H9 (cell line): ENCODE measurements around the gene AKNA. TPM values are rescaled to one million over a fixed set of nuclear protein-coding genes. Genes with fewer than 3 reads are reported as not detected.
"Not testable (repeated sequence)": the region's sequence is repeated elsewhere in the genome, so short reads cannot be mapped to it uniquely, and the experiment has no call there.

ENCODE experiments used
- DNase-seq: peaks from one replicate; pipeline ENCODE4 v3.0.0-alpha.2; 2017
- H2AFZ ChIP-seq: one replicate; pipeline ENCODE4 v1.6.1; 2013; ENCODE audit warnings: mild to moderate bottlenecking, low read length, control low read depth, moderate library complexity
- H2AK5ac ChIP-seq: 2 replicates; pipeline ENCODE4 v1.6.1; 2013; ENCODE audit warnings: low read length, control low read depth, mixed read lengths; ENCODE audit not compliant: insufficient read length
- H2BK120ac ChIP-seq: one replicate; pipeline ENCODE4 v1.6.1; 2013; ENCODE audit warnings: low read depth, mild to moderate bottlenecking, low read length, control low read depth, inconsistent platforms; ENCODE audit not compliant: poor library complexity, severe bottlenecking
- H2BK12ac ChIP-seq: 2 replicates; pipeline ENCODE4 v1.6.1; 2013; ENCODE audit warnings: low read length, control low read depth, mixed read lengths, low read depth; ENCODE audit not compliant: insufficient read length
- H2BK15ac ChIP-seq: 2 replicates; pipeline ENCODE4 v1.6.1; 2013; ENCODE audit warnings: low read depth, low read length, control low read depth
- H2BK20ac ChIP-seq: one replicate; pipeline ENCODE4 v1.6.1; 2013; ENCODE audit warnings: low read depth, mild to moderate bottlenecking, low read length, control low read depth, inconsistent platforms; ENCODE audit not compliant: poor library complexity, severe bottlenecking
- H2BK5ac ChIP-seq: 2 replicates; pipeline ENCODE4 v1.6.1; 2013; ENCODE audit warnings: low read length, control low read depth, mixed read lengths; ENCODE audit not compliant: insufficient read length
- H3K14ac ChIP-seq: 2 replicates; pipeline ENCODE4 v1.6.1; 2013; ENCODE audit warnings: low read length, control low read depth; ENCODE audit not compliant: insufficient read depth
- H3K18ac ChIP-seq: 2 replicates; pipeline ENCODE4 v1.6.1; 2013; ENCODE audit warnings: low read depth, mild to moderate bottlenecking, mixed read lengths, low read length, control low read depth; ENCODE audit not compliant: insufficient read length
- H3K23ac ChIP-seq: 2 replicates; pipeline ENCODE4 v1.6.1; 2013; ENCODE audit warnings: low read length, control low read depth, mixed read lengths, low read depth; ENCODE audit not compliant: insufficient read length
- H3K23me2 ChIP-seq: 2 replicates; pipeline ENCODE4 v1.6.1; 2013; ENCODE audit warnings: low read depth, mild to moderate bottlenecking, mixed read lengths, low read length, control low read depth; ENCODE audit not compliant: insufficient read length, poor library complexity, severe bottlenecking
- H3K27ac ChIP-seq: 2 replicates; pipeline ENCODE4 v1.5.1; 2013; ENCODE audit warnings: low read length, control low read depth, mixed read lengths, low read depth; ENCODE audit not compliant: insufficient read length
- H3K27me3 ChIP-seq: 2 replicates; pipeline ENCODE4 v1.6.1; 2013; ENCODE audit warnings: low read length, control low read depth, inconsistent platforms; ENCODE audit not compliant: insufficient read depth
- H3K4ac ChIP-seq: 2 replicates; pipeline ENCODE4 v1.6.1; 2013; ENCODE audit warnings: low read depth, mild to moderate bottlenecking, control low read depth, inconsistent platforms, low read length, moderate library complexity
- H3K4me1 ChIP-seq: 2 replicates; pipeline ENCODE4 v1.6.1; 2013; ENCODE audit warnings: low read length, control low read depth, inconsistent platforms; ENCODE audit not compliant: insufficient read depth
- H3K4me2 ChIP-seq: 2 replicates; pipeline ENCODE4 v1.6.1; 2013; ENCODE audit warnings: low read length, control low read depth, mixed read lengths; ENCODE audit not compliant: insufficient read length, insufficient read depth
- H3K56ac ChIP-seq: 2 replicates; pipeline ENCODE4 v1.6.1; 2013; ENCODE audit warnings: low read depth, mild to moderate bottlenecking, mixed read lengths, low read length, control low read depth; ENCODE audit not compliant: insufficient read length
- H3K79me1 ChIP-seq: 2 replicates; pipeline ENCODE4 v1.6.1; 2013; ENCODE audit warnings: low read depth, mild to moderate bottlenecking, moderate library complexity, low read length, control low read depth, inconsistent platforms; ENCODE audit not compliant: insufficient read depth, poor library complexity, severe bottlenecking
- H3K79me2 ChIP-seq: 2 replicates; pipeline ENCODE4 v1.6.1; 2013; ENCODE audit warnings: low read length, control low read depth, inconsistent platforms; ENCODE audit not compliant: insufficient read depth
- H3K9ac ChIP-seq: 2 replicates; pipeline ENCODE4 v1.6.1; 2013; ENCODE audit warnings: low read length, control low read depth, mixed read lengths; ENCODE audit not compliant: insufficient read length; ENCODE audit errors: extremely low read depth
- H3K9me3 ChIP-seq: one replicate; pipeline ENCODE4 v1.6.1; 2013; ENCODE audit warnings: low read depth, low read length, inconsistent platforms; ENCODE audit not compliant: control insufficient read depth
- H3T11ph ChIP-seq: one replicate; pipeline ENCODE4 v1.6.1; 2013; ENCODE audit warnings: mild to moderate bottlenecking, low read length, control low read depth, inconsistent platforms
- H4K20me1 ChIP-seq: one replicate; pipeline ENCODE4 v1.6.1; 2013; ENCODE audit not compliant: control insufficient read depth, insufficient read length, insufficient read depth
- H4K5ac ChIP-seq: 2 replicates; pipeline ENCODE4 v1.6.1; 2013; ENCODE audit warnings: low read depth, mild to moderate bottlenecking, mixed read lengths, low read length, control low read depth; ENCODE audit not compliant: insufficient read length
- H4K8ac ChIP-seq: replicated peaks from 2 replicates; pipeline ENCODE4 v1.6.1; 2013; ENCODE audit warnings: low read length, control low read depth, mixed read lengths, low read depth; ENCODE audit not compliant: insufficient read length
- H4K91ac ChIP-seq: 2 replicates; pipeline ENCODE4 v1.6.1; 2013; ENCODE audit warnings: low read depth, mild to moderate bottlenecking, moderate library complexity, mixed read lengths, low read length, control low read depth; ENCODE audit not compliant: insufficient read length
- H3K27ac Mint-ChIP-seq, 3 experiments: 2 replicates in 2 of 3; 3 replicates in 1 of 3; pipeline ENCODE4 v1.8.0; 2020 to 2021; ENCODE audit warnings: mixed read lengths in 3 of 3, mild to moderate bottlenecking in 1 of 3, moderate library complexity in 1 of 3
- H3K27me3 Mint-ChIP-seq: 2 replicates; pipeline ENCODE4 v1.8.0; 2021; ENCODE audit warnings: low read depth, mild to moderate bottlenecking, moderate library complexity, mixed read lengths
- H3K36me3 Mint-ChIP-seq, 3 experiments: 2 replicates in 2 of 3; 3 replicates in 1 of 3; pipeline ENCODE4 v1.8.0; 2020 to 2021; ENCODE audit warnings: low read depth in 3 of 3, mixed read lengths in 3 of 3; ENCODE audit not compliant: insufficient read depth in 1 of 3
- H3K4me1 Mint-ChIP-seq, 2 experiments: 2 replicates each; pipeline ENCODE4 v1.8.0; 2020; ENCODE audit warnings: mixed read lengths in 2 of 2
- H3K4me3 Mint-ChIP-seq, 2 experiments: 2 replicates in 1 of 2; 3 replicates in 1 of 2; pipeline ENCODE4 v1.8.0; 2020 to 2021; ENCODE audit warnings: mild to moderate bottlenecking in 2 of 2, mixed read lengths in 2 of 2, moderate library complexity in 1 of 2
- H3K9me3 Mint-ChIP-seq, 2 experiments: 2 replicates in 1 of 2; 3 replicates in 1 of 2; pipeline ENCODE4 v1.8.0; 2020; ENCODE audit warnings: mild to moderate bottlenecking in 2 of 2, mixed read lengths in 2 of 2, moderate library complexity in 1 of 2
- WGBS: extraction: QIAGEN DNeasy Blood & Tissue Kit; methylation state at CpG from one replicate; pipeline ENCODE4 v1.1.7; 2013; ENCODE audit warnings: missing lambda C conversion rate, low lambda C conversion rate, mixed read lengths; ENCODE audit not compliant: insufficient read length; ENCODE audit errors: extremely low coverage; 5-methylcytosine and 5-hydroxymethylcytosine counted together
- total RNA-seq: library from RNA; stranded (reverse); gene quantifications from 2 replicates; pipeline ENCODE4 v1.2.1, GENCODE V29; 2021

The AKNA gene
- total RNA-seq, 1 experiment from 2014 or later = 19.7 TPM

- H3K4me3 Mint-ChIP-seq, DNase-seq: not testable (repeated sequence)
Observed at GRCh38 chr9:114332474-114333040, 55.2 kb downstream of the AKNA start.

GRCh38 chr9:114331229-114332195 is 56.3 kb downstream of the AKNA start:
- not testable (repeated sequence) for H4K8ac ChIP-seq, H3K27me3 Mint-ChIP-seq, H3K56ac ChIP-seq, H3K4me2 ChIP-seq, H2AFZ ChIP-seq, H3K4me1 Mint-ChIP-seq, H3T11ph ChIP-seq, H3K23ac ChIP-seq, H2BK15ac ChIP-seq, H3K4me3 Mint-ChIP-seq, H4K91ac ChIP-seq, H2BK120ac ChIP-seq, H4K5ac ChIP-seq, H3K27ac Mint-ChIP-seq, H3K4me1 ChIP-seq, H3K79me2 ChIP-seq, H3K23me2 ChIP-seq, H2BK5ac ChIP-seq, H2BK12ac ChIP-seq, H2AK5ac ChIP-seq, H4K20me1 ChIP-seq, H2BK20ac ChIP-seq, H3K9me3 Mint-ChIP-seq, H3K79me1 ChIP-seq, H3K27ac ChIP-seq, H3K4ac ChIP-seq, H3K27me3 ChIP-seq, H3K9ac ChIP-seq, H3K14ac ChIP-seq, H3K18ac ChIP-seq, H3K9me3 ChIP-seq, DNase-seq
- WGBS = no CpG with 5 or more reads among the region's 19 CpGs
- H3K36me3 Mint-ChIP-seq = peaks cover 10 to 12% (median 10%) of the 10 kb centered on the region in 3 experiments; a peak in 6 of 7 replicates

More at GRCh38 chr9:114332474-114333040, 55.2 kb downstream of the AKNA start:
- not testable (repeated sequence) for H2BK20ac ChIP-seq, H3K4me1 ChIP-seq, H4K8ac ChIP-seq, H2BK12ac ChIP-seq, H2AK5ac ChIP-seq, H4K20me1 ChIP-seq, H2AFZ ChIP-seq, H4K5ac ChIP-seq, H3K18ac ChIP-seq, H2BK15ac ChIP-seq, H3K79me2 ChIP-seq, H3K9me3 ChIP-seq, H2BK120ac ChIP-seq, H3K27ac Mint-ChIP-seq, H3K4me2 ChIP-seq, H3K14ac ChIP-seq, H2BK5ac ChIP-seq, H3K9me3 Mint-ChIP-seq, H3K79me1 ChIP-seq, H3K4ac ChIP-seq, H4K91ac ChIP-seq, H3K4me1 Mint-ChIP-seq, H3K27me3 ChIP-seq, H3T11ph ChIP-seq, H3K9ac ChIP-seq, H3K27me3 Mint-ChIP-seq, H3K27ac ChIP-seq, H3K56ac ChIP-seq, H3K23ac ChIP-seq, H3K23me2 ChIP-seq
- peaks cover 17 to 21% (median 19%) of the 10 kb centered on the region in 3 experiments; a peak in 6 of 7 replicates for H3K36me3 Mint-ChIP-seq
- WGBS = no CpG with 5 or more reads among the region's 4 CpGs
